Dermis microvascular lymphatic vessel endothelial cell (primary cell): ENCODE results near the gene ATRN. TPM values are rescaled to one million over a fixed set of nuclear protein-coding genes. Genes with fewer than 3 reads are reported as not detected.

Experiments used
- DNase-seq, 2 donors: peaks; one replicate each; pipeline versions ENCODE4 v3.0.0 to v3.0.0-alpha.2; 2010; ENCODE audit warnings: low read depth in 2 of 2
- total RNA-seq: library from RNA; depleted of rRNA; stranded (reverse); fragments of >200 nt; gene quantifications from 2 replicates; pipeline ENCODE4 v1.2.1, GENCODE V29; 2014

ATRN gene
- total RNA-seq, 1 donor from 2014 or later, result 25.0 TPM

DNA sequence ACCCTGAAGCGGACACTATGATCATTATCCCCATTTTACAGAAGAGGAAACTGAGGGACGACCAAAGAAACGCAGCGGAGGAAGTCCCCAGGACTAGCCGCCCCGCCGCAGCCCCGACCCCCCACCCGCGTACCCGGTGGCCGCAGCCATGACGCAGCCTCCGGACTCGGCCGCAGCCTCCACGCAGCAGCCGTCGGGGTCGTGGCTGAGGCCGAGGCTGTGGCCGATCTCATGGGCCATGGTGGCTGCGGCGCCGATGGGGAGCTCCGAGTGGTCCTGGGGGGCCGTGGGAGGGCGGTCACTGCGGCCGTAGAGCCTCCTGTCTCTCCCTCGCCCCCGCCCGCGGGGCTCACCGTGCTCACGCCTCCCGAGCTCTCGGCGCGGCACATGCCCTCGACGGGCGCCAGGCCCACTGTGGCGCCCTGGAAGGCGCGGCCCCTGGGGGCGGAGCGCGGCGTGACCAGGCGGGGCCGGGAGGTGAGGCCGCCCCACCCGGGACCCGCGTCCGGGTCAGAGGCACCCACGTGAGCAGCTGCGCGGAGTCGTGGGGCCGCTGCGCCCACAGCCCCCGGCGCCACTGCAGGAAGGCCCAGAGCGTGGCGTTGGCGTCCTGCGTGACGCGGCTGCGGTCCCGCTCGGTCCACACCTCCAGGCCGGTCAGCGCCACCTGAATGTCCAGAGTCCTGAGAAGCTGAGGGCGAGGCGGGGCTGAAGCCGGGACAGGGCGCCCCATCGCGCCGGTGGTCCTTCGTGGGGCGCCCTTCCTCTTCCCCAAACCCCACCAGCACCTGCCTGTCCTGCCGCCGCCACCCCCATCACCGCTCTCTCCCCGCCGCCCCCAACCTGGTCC is 202.6 kb downstream of the ATRN start:
- DNase-seq, result no peak

DNA sequence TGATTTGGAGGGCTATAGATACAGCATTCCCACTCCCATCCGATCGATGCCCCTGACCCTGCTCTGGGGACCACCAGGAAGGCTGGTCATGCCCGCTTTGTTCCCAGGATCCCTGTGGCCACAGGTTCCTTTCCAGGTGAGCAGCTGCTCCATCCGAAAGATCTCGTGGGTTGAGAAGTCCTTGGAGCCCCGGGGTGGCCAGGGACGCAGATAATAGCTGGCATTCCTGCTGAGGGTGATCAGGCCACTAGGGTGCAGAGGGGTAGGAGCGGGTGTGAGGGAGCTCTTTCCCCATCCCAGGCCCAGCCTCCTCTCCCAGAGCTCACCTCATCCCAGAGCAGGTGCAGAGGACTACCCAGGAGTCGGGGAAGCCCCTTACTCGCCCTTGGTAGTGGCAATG is 203.6 kb downstream of the ATRN start:
- no peak for DNase-seq

DNA sequence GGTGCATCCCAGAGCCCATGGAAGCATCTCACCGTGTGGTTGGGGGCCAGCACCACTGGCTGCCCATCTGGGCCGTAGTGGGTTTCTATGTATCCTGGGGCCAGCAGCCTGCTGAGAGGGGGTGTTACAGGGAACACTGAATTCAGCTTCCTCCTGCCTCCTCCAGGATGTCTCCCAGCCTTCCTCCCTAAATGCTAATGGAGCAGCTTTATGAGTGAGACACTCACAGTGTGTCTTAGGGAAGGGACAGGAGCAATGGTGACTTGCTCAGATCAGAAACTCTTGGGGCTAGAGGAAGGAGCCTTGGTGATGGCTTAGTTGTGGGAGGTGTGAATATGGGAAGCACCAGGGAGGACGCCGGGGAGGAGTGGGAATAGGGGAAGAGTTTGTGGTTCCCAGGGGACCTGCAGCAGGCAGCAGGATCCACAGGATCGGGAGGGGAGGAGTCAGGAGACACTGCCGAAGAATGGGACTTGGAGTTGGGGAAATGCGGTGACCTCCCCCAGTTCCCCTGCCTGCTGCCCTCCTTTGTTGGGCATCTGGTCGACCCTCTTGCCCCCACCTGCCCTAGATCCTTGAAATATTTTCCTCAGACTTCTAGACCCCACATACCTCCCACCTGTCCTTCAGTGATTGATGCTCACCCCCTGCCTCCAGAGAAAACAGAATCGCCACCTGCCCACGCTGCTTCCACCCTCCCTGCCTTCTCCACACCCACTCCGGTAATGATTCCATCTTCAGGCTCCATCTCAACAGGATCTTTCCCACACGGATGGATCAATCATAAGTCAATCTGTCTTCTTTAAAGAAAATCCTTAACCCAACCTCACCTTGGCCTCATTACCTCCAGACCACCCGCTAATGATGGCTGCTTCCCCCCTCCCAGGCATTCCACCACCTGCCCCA is 204.4 kb downstream of the ATRN start:
- DNase-seq, result no peak

DNA sequence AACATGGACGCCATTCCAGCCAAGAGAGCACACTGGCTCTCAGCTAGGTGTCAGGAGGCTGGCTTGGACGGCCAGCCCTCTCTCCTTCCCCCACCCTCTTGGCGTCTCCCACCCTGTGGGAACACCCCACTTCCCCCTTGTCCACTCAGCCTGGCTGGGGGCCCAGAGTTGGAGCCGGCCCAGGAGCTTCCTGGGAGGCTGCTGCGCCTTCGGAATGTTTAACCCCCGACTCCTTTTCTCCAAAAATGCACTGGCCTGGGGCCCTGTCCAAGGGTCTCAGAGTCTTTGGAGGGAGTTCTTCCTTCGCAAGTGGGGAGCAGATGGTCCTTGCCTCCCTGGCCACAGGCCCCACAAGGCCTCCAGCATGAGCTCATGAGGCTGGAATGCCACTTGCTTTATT is 206.9 kb downstream of the ATRN start:
- no peak for DNase-seq

DNA sequence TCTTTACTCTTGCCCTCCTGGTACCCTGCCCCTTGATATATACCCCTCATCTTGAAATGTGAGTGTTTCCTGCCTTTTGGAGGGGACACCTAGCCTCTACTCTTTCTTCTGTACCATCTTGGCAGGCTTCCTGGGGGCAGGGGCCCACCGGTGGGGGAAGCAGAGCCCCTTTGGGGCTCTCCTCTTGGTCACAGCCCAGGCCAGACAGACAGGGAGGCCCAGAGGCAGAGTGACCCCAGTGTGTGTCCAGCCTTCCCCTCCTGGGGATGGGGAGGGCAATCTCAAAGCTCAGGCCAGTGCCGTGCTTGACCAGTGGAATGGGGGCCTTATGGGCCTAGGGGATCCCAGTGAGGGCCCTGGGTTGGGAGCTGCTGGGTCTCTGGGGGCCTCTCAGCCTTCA is 207.4 kb downstream of the ATRN start:
- no peak for DNase-seq

DNA sequence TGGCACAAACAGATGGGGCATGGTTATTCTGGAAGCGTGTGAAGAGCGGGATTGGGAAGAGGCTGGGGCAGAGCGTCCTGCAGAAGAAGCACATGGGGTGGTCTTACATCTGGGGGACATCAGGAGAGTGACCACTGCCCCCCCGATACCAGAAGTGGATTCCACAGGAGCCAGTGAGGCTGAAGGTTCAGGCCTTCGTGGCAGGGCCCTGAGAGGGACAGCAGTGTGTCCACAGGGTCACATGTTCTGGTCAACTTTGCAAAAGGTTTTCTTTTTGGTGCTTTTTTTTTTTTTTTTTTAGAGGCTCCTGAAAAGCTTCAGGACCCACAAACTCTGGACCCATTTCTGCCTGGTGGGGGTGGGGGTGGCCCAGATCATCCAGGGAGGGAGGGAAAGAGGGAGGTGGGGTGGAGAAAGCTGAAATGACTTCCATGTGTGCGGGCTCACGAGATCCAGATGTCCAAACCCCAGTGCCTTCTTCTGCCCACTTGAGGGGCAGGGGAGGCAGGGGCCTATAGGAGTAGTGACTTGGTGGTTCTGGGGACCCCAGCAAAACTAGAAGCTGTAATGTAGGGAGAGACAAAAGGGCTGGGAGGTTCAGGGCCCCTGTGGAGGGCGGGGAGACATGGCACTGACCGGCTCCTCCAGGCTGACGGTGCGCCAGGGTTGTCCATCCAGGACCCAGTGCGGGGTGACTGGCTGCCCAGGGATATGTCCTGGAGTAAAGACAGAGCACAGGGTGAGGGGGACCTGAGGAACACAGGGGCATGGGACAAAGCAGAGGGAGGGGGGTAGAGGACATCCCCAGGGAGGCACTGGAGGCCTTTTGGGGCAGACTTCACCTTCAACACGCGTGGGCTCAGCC is 208.3 kb downstream of the ATRN start:
- DNase-seq, result no peak

DNA sequence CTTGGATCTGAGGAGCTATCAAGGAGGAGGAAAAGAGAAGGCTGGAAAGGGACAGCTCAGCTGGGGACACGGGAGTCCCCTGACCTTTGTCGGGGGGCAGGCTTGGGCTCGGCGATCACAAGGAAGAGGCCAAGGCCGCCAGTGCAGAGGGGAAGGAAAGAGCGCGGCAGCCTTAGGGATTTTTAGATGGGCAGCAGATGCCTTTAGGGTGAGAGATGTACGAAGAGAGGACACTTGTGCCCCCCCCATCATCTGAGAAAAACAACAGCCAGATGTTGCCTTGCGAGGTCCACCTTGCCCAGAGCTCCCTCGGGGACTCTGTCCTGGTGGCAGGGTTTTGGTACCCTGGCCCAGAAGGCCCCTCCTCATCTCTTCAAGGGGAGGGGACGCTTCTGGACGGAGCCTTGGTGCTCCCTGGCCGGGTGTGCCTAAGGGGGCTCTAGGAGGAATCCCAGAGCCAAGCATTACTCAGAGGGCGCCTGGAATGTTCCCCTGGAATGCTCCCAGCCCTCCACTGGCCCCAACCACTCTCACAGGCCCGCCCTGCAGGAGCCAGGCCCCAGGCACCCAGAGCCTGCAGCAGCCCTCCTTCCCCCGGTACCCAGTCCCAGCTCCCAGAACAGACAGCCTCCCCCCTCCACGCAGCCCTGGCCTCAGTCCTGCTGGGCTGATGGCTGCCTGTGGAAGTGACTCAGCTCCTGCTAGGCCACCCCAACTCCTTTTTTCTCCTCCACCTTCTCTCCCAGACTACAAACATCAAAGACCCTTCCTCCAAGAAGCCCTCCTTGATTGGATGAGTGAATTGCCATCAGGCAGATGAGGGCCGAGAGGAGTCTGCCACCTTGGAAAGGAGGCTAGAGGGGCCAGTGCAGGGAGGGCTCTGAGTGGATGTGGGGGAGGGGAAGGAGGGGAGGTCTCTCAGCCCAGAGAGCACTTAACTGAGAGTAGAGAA is 209.2 kb downstream of the ATRN start:
- no peak for DNase-seq

DNA sequence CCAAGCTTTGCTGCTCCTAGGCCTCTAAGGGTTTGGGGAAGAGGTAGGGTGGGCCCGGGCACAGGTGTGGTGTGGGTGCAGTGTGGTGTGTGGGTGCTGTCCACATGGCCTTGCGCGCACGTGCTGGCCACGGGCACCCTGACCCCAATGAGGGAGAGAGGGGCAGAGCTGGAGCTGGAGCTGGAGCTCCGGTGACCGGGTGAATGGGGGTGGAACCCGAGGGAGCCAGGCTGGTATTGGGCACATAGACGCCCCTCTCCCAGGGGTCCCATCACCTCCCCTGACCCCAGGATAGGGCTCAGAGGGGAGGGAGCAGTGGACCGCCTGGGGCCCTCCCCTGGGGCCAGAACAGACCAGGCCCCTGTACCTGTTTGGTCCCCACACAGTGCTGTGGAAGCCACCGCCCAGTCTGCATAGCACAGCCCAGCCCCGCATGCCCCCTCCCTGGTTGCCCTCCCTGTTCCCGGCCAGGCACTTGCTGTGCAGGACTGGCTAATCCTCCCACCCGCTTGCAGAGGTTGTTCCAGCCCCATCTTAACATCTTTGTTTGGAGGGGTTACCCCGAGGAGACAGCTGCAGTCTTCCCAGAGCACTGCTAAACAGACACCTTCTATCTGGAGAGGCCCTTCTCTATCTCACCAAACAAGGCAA is 210.0 kb downstream of the ATRN start:
- DNase-seq, result no peak

DNA sequence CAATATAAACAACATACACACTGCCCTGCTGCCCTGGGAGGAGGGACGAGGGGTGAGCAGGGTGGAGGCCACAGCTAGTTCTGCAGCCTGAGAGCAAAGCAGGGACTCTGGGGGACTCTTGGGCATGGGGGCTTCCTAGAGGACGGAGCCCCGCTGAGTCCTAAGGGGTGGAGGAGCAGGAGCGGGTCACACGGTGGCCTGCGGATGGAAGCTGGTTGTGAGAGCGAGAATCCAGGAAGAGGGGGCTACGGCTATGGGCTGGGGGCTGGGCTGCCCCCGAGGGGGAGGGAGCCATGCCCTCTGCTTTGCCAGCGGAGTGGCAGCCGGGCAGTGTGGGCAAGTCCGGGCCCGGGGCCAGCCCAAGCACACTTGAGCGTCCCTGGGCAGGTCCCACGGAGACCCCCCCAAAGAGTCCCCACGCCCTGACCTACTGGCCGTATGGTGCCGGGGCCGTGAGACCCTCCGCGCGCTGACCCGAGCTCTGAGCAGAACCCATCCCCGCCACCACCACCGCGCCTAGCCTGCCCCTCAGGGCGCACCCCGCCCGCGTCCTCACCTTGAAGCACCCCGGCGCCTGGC is 210.6 kb downstream of the ATRN start:
- DNase-seq, result no peak

DNA sequence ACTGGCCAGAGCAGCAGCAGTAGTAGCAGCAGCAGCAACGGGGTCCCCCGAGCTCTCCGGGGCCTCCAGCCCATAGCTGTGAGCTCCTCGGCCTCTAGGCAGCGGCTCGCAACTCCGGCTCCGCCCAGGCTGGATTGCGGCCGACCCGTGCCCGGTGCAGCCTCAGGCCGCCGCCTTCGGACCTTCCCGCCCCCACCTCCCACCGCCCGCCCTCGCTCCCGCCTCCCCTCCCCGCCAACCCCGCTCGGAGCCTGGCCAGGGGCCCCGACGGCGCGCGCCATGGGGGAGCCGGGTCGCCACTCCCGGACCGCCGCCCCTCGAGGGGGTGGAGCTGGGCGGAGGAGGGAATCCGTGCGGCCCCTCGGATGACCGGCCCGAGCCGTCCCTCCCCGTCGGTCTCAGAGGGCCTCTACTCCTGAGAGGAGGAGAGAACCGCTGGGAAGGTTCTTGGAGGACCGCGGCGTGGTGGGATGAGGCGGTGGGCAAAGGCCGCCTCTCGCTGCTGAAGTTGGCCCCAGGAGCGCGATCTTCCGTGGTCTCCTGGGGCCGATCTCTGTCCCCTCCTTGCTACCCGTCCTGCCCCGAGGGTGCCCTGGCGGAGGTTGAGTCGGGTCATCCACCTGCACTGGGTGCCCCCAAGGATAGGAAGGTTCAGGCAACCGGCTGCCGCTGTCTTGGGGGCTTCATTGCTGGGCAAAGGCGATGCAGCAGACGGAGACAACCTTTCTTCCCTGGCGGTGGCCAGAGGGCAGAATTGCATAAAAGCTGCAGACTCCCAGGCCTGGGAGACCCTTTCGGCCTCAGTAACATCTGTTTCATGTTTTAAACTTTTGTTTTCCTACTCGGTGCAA is 211.3 kb downstream of the ATRN start, which contains the start of gene ADAM33:
Gene ADAM33, minus strand, starts transcription at position 80 of the 851 bp plus-strand sequence. Its CDS starts 6 bp downstream, at position 74.
- DNase-seq, result no peak

DNA sequence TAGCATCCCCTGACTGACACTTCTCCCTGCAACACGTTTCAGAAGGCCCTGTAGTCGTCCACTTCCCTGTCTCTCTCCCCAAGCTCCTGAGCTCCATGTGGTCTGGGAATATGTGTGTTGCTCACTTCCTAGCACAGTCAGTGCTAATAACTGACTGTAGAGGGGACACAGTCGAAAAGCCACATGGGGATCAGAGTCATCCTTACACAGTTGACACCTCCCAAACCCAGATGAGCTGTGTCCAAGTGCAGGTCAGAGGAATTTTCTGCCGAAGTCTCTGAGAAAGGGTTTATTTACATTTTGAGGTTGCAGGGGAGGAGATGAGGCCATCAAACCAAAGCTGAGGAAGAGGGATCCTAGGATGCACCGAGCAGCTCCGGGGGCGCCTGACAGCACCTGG is 214.5 kb downstream of the ATRN start:
- DNase-seq, result no peak

DNA sequence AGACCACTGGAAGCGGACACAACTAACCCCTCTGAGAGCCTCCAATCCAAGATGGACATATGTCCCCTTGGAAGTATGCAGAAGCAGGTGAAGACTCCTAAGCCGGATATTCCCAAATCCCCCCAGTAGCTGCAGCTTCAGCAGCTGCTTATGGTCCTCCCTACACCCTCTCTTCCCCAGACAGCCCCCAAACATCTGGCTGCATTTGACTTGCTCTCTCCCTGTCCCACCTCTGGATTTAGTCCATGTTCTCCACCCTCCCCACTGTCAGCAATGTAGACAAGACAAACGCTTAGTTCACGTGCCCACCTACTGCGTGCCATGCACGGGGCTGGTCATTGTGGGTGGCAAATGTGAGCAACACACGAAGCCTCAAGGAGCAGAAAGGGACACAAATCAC is 215.6 kb downstream of the ATRN start:
- DNase-seq, result no peak

DNA sequence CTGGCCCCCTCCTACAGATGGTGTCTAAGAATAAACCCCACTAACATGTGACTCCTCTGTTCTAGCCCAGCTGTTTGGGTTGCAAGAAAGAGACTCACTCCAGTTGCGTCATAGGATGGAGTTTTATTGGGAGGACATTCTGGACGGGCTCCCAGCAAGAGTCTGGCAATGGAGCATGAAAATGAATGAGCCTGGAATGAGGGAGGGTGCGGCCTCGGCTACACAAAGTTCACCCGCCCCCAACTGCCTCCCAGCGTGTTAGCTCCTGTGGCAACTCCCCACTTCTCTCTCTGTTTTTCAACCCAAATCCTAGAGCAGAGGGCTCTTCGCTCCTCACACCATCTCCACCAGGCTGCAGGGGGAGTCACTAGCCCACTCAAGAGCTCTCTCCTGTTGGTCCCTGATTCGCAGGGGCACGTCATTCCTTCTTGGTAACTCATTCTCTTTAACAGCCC is 216.1 kb downstream of the ATRN start:
- no peak for DNase-seq

DNA sequence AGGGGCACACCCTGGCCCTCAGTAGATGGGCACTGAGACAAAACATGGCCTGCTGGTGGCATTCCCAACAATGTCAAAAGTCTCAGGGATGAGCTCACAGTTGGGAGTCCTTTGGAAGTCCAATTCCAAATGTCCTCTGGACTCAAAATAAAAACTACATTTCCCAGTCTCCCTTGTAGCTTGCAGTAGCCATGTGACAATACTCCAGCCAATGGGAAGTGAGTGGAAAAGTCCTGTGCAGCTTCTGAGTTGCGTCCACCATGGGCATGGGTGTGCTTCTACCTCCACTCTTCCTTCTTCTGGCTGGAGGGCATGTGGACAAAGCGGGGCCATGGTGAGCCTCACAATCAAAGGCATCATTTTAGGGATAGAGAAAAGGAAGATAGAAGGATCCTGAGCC is 216.8 kb downstream of the ATRN start:
- peak; percentile 27 to 38 for DNase-seq

DNA sequence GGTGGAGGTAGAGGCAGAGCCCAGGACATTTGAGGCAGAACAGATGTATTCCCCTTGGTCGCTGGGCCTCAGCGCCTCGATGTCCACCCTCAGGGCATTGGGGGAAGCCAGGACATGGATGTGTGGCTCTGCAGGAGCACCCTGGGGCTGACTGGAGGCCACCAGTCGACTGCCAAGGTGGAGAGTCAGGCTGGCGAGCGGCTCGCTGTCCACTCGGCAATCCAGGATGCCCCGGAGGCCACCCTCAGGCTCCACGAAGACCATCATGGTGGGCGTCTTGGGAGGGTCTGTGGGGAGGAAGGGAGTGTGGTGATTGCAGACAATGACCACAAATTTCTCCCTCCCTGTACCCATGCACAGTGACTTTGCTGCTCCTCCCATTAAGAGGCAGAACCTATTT is 219.2 kb downstream of the ATRN start:
- no peak for DNase-seq

DNA sequence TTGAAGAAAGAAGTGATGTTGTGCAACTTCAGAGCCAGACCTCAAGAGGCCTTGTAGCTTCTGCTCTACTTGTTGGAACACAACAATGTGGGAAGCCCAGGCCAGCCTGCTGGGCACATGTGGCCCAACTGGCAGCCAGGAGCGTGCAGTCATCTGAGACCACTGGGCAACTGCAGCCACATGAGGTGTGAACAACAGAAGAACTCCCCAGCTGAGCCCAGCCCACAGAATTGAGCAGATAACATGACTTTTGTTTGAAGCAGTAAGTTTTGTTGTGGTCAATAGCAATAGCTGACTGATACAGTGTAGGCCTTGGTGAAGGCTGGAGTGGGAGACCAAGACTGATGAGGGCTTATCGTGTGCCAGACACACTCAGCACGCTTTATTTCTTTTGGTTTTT is 219.6 kb downstream of the ATRN start:
- DNase-seq, result no peak

DNA sequence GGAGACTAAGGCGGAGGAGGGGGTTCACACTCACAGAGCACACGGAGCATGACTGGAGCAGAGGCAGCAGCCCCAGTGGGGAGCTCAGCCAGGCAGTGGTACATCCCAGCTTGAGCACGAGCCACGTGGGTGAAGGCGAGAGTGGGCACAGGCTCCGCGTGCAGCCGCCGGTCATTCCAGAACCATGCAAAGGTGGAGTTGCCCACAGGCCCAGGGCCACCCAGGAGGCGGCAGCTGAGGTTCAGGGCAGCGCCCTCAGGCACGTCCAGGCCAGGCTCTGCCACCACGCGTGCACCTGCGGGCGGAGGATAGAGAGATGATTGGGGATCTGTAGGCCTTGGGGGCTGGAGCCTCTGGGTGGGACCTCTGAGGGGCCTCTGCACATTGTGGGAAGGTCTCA is 220.5 kb downstream of the ATRN start:
- no peak for DNase-seq

DNA sequence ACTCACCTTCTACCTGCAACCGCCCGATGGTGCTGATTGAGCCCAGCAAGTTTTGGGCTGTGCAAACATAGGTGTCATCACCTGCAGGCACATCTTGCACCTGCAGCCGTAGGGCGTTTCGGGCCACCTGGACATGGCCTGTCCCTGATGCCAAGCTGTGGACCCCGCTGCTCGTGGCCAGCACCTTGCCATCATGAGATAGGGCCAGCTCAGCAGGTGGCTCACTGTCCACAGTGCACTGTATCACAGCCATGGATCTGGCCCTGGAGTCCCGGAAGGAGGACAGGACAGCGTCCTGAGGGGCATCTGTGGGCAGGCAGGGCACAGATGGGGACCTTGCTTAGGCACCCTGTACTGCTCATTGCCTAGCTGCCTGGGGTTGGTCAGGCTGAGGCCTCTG is 221.1 kb downstream of the ATRN start:
- no peak for DNase-seq
